SU-DHL-6 (cell line): ENCODE results near the gene HPX.

Source experiments
- H2AFZ ChIP-seq: fragments of 200-600 bp; sonication (generic); 2 replicates; pipeline ENCODE4 v1.6.1; 2014; ENCODE audit warnings: low read depth, mild to moderate bottlenecking, moderate library complexity, mixed read lengths, antibody characterized with exemption, low read length; ENCODE audit not compliant: severe bottlenecking
- H3F3A ChIP-seq: fragments of 200-600 bp; shearing (Covaris generic); 2 replicates; pipeline ENCODE4 v1.6.0; 2016; ENCODE audit warnings: antibody characterized with exemption, mild to moderate bottlenecking; ENCODE audit not compliant: insufficient read depth
- H3K27ac ChIP-seq: fragments of 200-600 bp; sonication (generic); 2 replicates; pipeline ENCODE4 v1.5.1; 2016; ENCODE audit warnings: low read depth, mild to moderate bottlenecking, low read length, moderate library complexity, mixed read lengths
- H3K27me3 ChIP-seq: fragments of 200-600 bp; sonication (generic), shearing (Covaris generic); 2 replicates; pipeline ENCODE4 v1.6.0; 2014; ENCODE audit warnings: mild to moderate bottlenecking, low read length
- H3K36me3 ChIP-seq: fragments of 200-600 bp; sonication (generic); 2 replicates; pipeline ENCODE4 v1.6.1; 2014; ENCODE audit warnings: mild to moderate bottlenecking, low read length, mixed read lengths
- H3K4me2 ChIP-seq: fragments of 300-600, 200-600 bp; shearing (Covaris generic), sonication (generic); 2 replicates; pipeline ENCODE4 v1.6.0; 2014; ENCODE audit warnings: low read length, low read depth, mild to moderate bottlenecking; ENCODE audit not compliant: poor library complexity, severe bottlenecking
- H3K4me3 ChIP-seq: fragments of 200-600 bp; sonication (generic); 2 replicates; pipeline ENCODE4 v1.5.1; 2014; ENCODE audit warnings: antibody characterized with exemption, low read length, mild to moderate bottlenecking, mixed read lengths; ENCODE audit not compliant: insufficient read depth, poor library complexity, severe bottlenecking
- H3K79me2 ChIP-seq: fragments of 200-600 bp; sonication (generic); 2 replicates; pipeline ENCODE4 v1.6.1; 2014; ENCODE audit warnings: mild to moderate bottlenecking, low read length, moderate library complexity; ENCODE audit not compliant: insufficient read depth
- H3K9ac ChIP-seq: fragments of 200-600 bp; sonication (generic); 2 replicates; pipeline ENCODE4 v1.7.0; 2014; ENCODE audit warnings: mild to moderate bottlenecking, low read length
- H3K9me2 ChIP-seq: fragments of 200-600 bp; sonication (generic); replicated peaks from 2 replicates; pipeline ENCODE4 v1.6.1; 2014; ENCODE audit warnings: low read length; ENCODE audit not compliant: insufficient read depth
- H3K9me3 ChIP-seq: fragments of 200-600 bp; sonication (generic); 2 replicates; pipeline ENCODE4 v1.6.1; 2014; ENCODE audit warnings: low read length, mixed read lengths; ENCODE audit not compliant: insufficient read depth
- H4K20me1 ChIP-seq: fragments of 200-600 bp; sonication (generic); 2 replicates; pipeline ENCODE4 v1.6.1; 2014; ENCODE audit warnings: low read depth, mild to moderate bottlenecking, antibody characterized with exemption, low read length, moderate library complexity, mixed read lengths
- EZH2phosphoT487 ChIP-seq: fragments of 200-600 bp; sonication (generic), shearing (Covaris generic); conservative IDR thresholded peaks from 2 replicates; pipeline ENCODE4 v1.6.1; 2018; ENCODE audit warnings: mild to moderate bottlenecking, antibody characterized with exemption, low read length, moderate library complexity, mixed read lengths
- TF ChIP-seq, protein P1 (sequence below): fragments of 200-600 bp; sonication (generic); IDR thresholded peaks from one replicate; pipeline ENCODE4 v1.5.1; 2017; ENCODE audit warnings: antibody characterized with exemption, mild to moderate bottlenecking, low read length, moderate library complexity; ENCODE audit not compliant: insufficient read depth, poor library complexity, severe bottlenecking

The HPX gene

DNA sequence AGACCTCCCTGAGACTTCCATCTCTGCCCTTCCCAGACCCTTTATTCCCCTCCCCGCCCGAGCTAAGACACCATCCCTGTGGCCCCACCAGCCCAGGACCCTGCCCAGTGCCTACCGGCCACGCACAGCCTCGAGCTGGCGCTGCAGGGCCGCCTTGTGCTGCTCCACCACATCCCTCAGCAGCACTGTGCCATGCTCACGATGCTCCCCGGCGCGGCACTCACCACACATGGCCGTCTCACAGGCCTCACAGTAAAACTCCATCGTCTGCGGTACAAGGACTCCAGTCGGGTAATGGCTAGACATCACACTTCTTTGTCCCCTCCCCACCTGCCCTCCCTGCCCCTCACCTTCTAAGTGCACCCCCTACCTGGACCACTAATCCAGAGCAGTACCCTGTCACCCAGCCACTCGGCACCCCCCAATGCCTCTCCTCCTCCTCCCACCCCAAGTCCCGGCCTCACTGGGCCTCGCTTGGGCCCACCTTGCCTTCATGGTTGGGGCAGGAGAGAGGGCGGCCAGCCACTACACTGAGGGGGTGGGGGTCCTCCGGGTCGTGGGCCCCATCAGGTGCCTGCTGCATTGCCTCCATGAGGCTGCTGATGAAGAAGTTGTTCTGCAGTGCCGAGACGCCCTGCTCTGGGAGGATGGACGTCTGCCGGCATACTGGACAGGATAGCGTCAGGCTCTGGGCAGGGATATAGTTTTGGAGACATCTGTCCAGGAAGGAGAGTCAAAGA lies 17.0 kb upstream of the HPX start:
- no peak overlapping the region for H3K4me3 ChIP-seq
- H3K27me3 ChIP-seq, result no peaks in the 10 kb centered on the region
- H3K4me2 ChIP-seq, result no peak overlapping the region
- H3K36me3 ChIP-seq, result no peaks in the 10 kb centered on the region
- H3K79me2 ChIP-seq, result no peaks in the 10 kb centered on the region
- H4K20me1 ChIP-seq, result no peaks in the 10 kb centered on the region
- H3K9ac ChIP-seq, result no peak overlapping the region
- no peak overlapping the region for H2AFZ ChIP-seq
- no peak overlapping the region for H3K27ac ChIP-seq
- TF ChIP-seq, protein P1, sequence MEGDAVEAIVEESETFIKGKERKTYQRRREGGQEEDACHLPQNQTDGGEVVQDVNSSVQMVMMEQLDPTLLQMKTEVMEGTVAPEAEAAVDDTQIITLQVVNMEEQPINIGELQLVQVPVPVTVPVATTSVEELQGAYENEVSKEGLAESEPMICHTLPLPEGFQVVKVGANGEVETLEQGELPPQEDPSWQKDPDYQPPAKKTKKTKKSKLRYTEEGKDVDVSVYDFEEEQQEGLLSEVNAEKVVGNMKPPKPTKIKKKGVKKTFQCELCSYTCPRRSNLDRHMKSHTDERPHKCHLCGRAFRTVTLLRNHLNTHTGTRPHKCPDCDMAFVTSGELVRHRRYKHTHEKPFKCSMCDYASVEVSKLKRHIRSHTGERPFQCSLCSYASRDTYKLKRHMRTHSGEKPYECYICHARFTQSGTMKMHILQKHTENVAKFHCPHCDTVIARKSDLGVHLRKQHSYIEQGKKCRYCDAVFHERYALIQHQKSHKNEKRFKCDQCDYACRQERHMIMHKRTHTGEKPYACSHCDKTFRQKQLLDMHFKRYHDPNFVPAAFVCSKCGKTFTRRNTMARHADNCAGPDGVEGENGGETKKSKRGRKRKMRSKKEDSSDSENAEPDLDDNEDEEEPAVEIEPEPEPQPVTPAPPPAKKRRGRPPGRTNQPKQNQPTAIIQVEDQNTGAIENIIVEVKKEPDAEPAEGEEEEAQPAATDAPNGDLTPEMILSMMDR, result no peak
- TF ChIP-seq EZH2phosphoT487, result no peak
- no peaks in the 10 kb centered on the region for H3K9me2 ChIP-seq
- no peaks in the 10 kb centered on the region for H3K9me3 ChIP-seq
- no peaks in the 10 kb centered on the region for H3F3A ChIP-seq

- Histone ChIP-seq H2AFZ (no peak overlapping the region), H3K36me3 (no peaks in the 10 kb centered on the region), H3K9ac (no peak overlapping the region), H3F3A (no peaks in the 10 kb centered on the region), H3K4me2 (no peak overlapping the region), H4K20me1 (no peaks in the 10 kb centered on the region), H3K79me2 (no peaks in the 10 kb centered on the region), H3K9me2 (no peaks in the 10 kb centered on the region), H3K9me3 (no peaks in the 10 kb centered on the region), H3K4me3 (no peak overlapping the region), H3K27me3 (no peaks in the 10 kb centered on the region), H3K27ac (no peak overlapping the region)
- TF ChIP-seq, protein P1, result no peak
- no peak for TF ChIP-seq EZH2phosphoT487
Observed at GRCh38 chr11:6456361-6457073, 15.7 kb upstream of the HPX start.

DNA sequence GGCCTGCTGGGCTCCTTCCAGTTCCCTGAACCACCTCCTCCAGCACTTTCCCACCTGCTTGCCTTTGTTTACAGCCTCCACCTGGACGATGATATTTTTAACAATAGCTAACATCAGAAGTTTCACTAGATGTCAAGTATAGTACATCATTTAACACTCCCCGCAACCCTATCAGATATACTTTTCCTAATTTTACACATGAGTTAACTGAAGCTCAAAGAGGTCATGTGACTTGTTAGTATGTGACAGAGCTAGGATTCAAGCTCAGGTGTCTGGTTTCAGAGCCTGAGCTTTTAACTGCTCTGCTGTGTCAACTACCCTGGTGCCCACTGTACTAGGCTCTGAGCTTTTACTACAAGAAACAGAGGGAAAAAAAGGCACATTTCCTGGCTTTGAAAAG lies 14.3 kb upstream of the HPX start:
- H3K79me2 ChIP-seq, result no peaks in the 10 kb centered on the region
- TF ChIP-seq, protein P1, result no peak
- no peak for TF ChIP-seq EZH2phosphoT487
- no peak overlapping the region for H3K27ac ChIP-seq
- no peaks in the 10 kb centered on the region for H3F3A ChIP-seq
- H3K9me2 ChIP-seq, result no peaks in the 10 kb centered on the region
- H2AFZ ChIP-seq, result no peak overlapping the region
- no peaks in the 10 kb centered on the region for H4K20me1 ChIP-seq
- H3K9ac ChIP-seq, result no peak overlapping the region
- no peaks in the 10 kb centered on the region for H3K36me3 ChIP-seq
- H3K27me3 ChIP-seq, result no peaks in the 10 kb centered on the region
- H3K9me3 ChIP-seq, result no peaks in the 10 kb centered on the region
- H3K4me3 ChIP-seq, result no peak overlapping the region
- H3K4me2 ChIP-seq, result no peak overlapping the region
